Mucosa of stomach (tissue), 1 donor: ENCODE measurements around the gene EFHC1.

ENCODE experiments used
- H3K27me3 ChIP-seq: one replicate; pipeline ENCODE4 v1.7.0; 2013; ENCODE audit warnings: mild to moderate bottlenecking, low read length; ENCODE audit not compliant: control insufficient read depth, insufficient read depth
- H3K36me3 ChIP-seq: one replicate; pipeline ENCODE4 v1.7.0; 2013; ENCODE audit warnings: low read length; ENCODE audit not compliant: control insufficient read depth, insufficient read depth
- H3K4me1 ChIP-seq: one replicate; pipeline ENCODE4 v1.7.0; 2013; ENCODE audit warnings: mild to moderate bottlenecking, low read length; ENCODE audit not compliant: control insufficient read depth, insufficient read depth
- H3K4me3 ChIP-seq: one replicate; pipeline ENCODE4 v1.7.0; 2013; ENCODE audit warnings: low read length
- H3K9ac ChIP-seq: one replicate; pipeline ENCODE4 v1.7.0; 2013; ENCODE audit warnings: mild to moderate bottlenecking, low read length, moderate library complexity
- H3K9me3 ChIP-seq: one replicate; pipeline ENCODE4 v1.7.0; 2013; ENCODE audit warnings: mild to moderate bottlenecking, low read length, moderate library complexity; ENCODE audit not compliant: control insufficient read depth
- donor health status: Pancreatic carcinoma.

The EFHC1 gene

GRCh38 chr6:52499026-52499425 lies 78.9 kb downstream of the EFHC1 start:
- Histone ChIP-seq H3K4me3 (no peak overlapping the region), H3K4me1 (peaks cover 21% of the 10 kb centered on the region), H3K36me3 (peaks cover 7% of the 10 kb centered on the region), H3K27me3 (no peaks in the 10 kb centered on the region), H3K9ac (no peak overlapping the region), H3K9me3 (no peaks in the 10 kb centered on the region)

GRCh38 chr6:52499681-52500236 lies 79.6 kb downstream of the EFHC1 start:
- no peak overlapping the region for H3K4me3 ChIP-seq
- no peaks in the 10 kb centered on the region for H3K27me3 ChIP-seq
- H3K36me3 ChIP-seq: peaks cover 7% of the 10 kb centered on the region
- peaks cover 28% of the 10 kb centered on the region for H3K4me1 ChIP-seq
- H3K9me3 ChIP-seq: no peaks in the 10 kb centered on the region
- no peak overlapping the region for H3K9ac ChIP-seq

GRCh38 chr6:52500238-52501129 lies 80.3 kb downstream of the EFHC1 start:
- no peak overlapping the region for H3K4me3 ChIP-seq
- H3K4me1 ChIP-seq: peaks cover 35% of the 10 kb centered on the region

GRCh38 chr6:52502306-52503029 lies 82.3 kb downstream of the EFHC1 start:
- H3K4me1 ChIP-seq: peaks cover 37% of the 10 kb centered on the region
- no peaks in the 10 kb centered on the region for H3K9me3 ChIP-seq
- H3K36me3 ChIP-seq: peaks cover 7% of the 10 kb centered on the region
- no peaks in the 10 kb centered on the region for H3K27me3 ChIP-seq
- H3K4me3 ChIP-seq: no peak overlapping the region
- H3K9ac ChIP-seq: no peak overlapping the region

More at GRCh38 chr6:52500238-52501129, 80.3 kb downstream of the EFHC1 start:
- H3K9me3 ChIP-seq: no peaks in the 10 kb centered on the region
- no peaks in the 10 kb centered on the region for H3K27me3 ChIP-seq
- peaks cover 7% of the 10 kb centered on the region for H3K36me3 ChIP-seq
- no peak overlapping the region for H3K9ac ChIP-seq

GRCh38 chr6:52503323-52503747 lies 83.2 kb downstream of the EFHC1 start:
- H3K9me3 ChIP-seq: no peaks in the 10 kb centered on the region
- H3K36me3 ChIP-seq: peaks cover 7% of the 10 kb centered on the region
- H3K27me3 ChIP-seq: no peaks in the 10 kb centered on the region
- H3K9ac ChIP-seq: peak overlapping the region; percentile 58
- peaks cover 33% of the 10 kb centered on the region for H3K4me1 ChIP-seq
- no peak overlapping the region for H3K4me3 ChIP-seq

GRCh38 chr6:52503851-52504781 lies 84.0 kb downstream of the EFHC1 start:
- Histone ChIP-seq H3K4me1 (peaks cover 32% of the 10 kb centered on the region), H3K9me3 (no peaks in the 10 kb centered on the region), H3K9ac (peak overlapping the region; percentile 58), H3K36me3 (peaks cover 10% of the 10 kb centered on the region), H3K4me3 (peak overlapping the region; percentile 10), H3K27me3 (no peaks in the 10 kb centered on the region)

- peak overlapping the region; percentile 10 for H3K4me3 ChIP-seq
- H3K9me3 ChIP-seq: no peaks in the 10 kb centered on the region
- H3K36me3 ChIP-seq: peaks cover 16% of the 10 kb centered on the region
- no peaks in the 10 kb centered on the region for H3K27me3 ChIP-seq
- H3K4me1 ChIP-seq: peaks cover 32% of the 10 kb centered on the region
- peak overlapping the region; percentile 15 for H3K9ac ChIP-seq
Measured at GRCh38 chr6:52504782-52505136, 84.6 kb downstream of the EFHC1 start.

GRCh38 chr6:52505726-52506409 lies 85.7 kb downstream of the EFHC1 start:
- Histone ChIP-seq H3K27me3 (no peaks in the 10 kb centered on the region), H3K9ac (no peak overlapping the region), H3K4me3 (no peak overlapping the region), H3K4me1 (peaks cover 32% of the 10 kb centered on the region), H3K9me3 (no peaks in the 10 kb centered on the region), H3K36me3 (peaks cover 16% of the 10 kb centered on the region)

GRCh38 chr6:52506476-52506875 lies 86.3 kb downstream of the EFHC1 start:
- peaks cover 16% of the 10 kb centered on the region for H3K36me3 ChIP-seq
- H3K27me3 ChIP-seq: no peaks in the 10 kb centered on the region
- peaks cover 32% of the 10 kb centered on the region for H3K4me1 ChIP-seq
- no peaks in the 10 kb centered on the region for H3K9me3 ChIP-seq
- H3K9ac ChIP-seq: no peak overlapping the region
- no peak overlapping the region for H3K4me3 ChIP-seq

- Histone ChIP-seq H3K27me3 (no peaks in the 10 kb centered on the region), H3K9me3 (no peaks in the 10 kb centered on the region), H3K4me3 (no peak overlapping the region), H3K4me1 (peaks cover 30% of the 10 kb centered on the region), H3K9ac (no peak overlapping the region), H3K36me3 (peaks cover 9% of the 10 kb centered on the region)
Measured at GRCh38 chr6:52507557-52508260, 87.6 kb downstream of the EFHC1 start.
